ENCODE measurements around the gene DPYD.

Gene DPYD

DNA sequence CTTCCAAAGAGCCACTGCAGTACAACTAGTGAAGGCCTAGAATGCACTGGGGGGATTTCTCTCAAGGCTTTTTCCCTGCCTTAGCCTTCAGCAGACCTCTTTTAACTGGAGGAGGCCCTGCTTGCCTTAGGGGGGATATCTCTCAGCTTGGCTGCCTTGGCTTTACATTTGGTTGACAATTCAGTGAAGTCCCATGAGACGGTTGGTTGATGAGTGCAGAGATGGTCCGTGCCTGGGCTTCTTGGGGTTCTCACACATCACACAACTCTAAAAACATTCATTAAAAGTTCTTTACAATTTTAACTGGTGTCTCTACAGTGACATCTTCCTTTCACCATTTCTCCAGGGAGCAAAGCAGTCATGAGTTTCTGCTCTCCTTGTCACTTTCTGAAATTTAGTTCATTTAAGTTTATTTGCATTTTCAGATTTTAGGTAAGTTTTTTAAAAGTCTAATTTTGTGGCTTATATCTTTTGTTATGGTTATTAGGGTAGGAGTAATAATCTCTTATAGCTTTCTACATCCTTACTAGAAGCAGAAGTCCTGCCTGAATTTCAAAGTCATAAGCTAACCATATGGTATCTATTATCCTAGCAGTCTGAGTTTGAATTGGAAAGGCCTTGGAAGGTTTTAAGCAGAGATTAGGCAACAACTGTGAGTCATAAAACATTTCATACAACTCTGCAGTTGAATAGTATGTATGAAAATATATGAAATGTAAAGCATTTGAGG lies 487.6 kb downstream of the DPYD start:
- DNase-seq (ENCODE audit: low spot score): no peak

DNA sequence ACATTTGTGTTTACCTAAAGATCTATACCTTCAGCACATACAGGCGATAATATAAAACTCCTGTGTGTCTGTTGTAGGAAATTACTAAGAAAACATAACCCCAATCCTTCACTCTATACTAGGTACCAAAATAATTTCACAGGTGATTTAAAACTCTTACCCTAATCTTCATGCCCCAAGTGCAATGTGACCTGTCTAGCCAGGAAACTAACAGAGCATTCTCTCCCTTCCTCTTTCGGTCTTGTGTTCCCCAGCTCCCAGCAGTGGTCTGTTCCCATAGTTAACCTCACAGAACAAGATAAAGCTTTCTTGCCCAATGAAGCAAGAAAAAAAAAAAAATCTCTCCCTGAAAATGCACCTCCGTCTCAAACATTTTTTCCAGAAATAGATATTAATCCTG lies 493.5 kb downstream of the DPYD start:
- no peak for DNase-seq (ENCODE audit: low spot score)

DNA sequence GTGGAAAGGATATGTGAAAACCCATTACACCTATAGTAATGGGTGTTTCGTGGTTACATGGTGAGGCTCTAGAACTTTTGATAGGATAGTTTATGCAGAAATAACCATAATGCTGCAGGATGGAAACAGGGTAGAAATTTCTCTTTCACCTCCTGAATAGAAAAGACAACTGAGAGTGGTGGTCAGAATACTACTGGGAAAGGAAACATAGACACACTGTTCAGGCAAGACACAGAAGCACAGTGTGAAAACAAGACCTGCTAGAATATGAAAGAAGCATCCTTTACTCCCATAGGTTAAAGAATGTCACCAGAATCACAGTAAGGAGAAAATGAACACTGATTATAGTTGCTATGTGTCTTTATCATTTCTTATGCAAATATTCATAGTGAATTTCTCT lies 496.6 kb downstream of the DPYD start:
- no peak for DNase-seq (ENCODE audit: low spot score)

DNA sequence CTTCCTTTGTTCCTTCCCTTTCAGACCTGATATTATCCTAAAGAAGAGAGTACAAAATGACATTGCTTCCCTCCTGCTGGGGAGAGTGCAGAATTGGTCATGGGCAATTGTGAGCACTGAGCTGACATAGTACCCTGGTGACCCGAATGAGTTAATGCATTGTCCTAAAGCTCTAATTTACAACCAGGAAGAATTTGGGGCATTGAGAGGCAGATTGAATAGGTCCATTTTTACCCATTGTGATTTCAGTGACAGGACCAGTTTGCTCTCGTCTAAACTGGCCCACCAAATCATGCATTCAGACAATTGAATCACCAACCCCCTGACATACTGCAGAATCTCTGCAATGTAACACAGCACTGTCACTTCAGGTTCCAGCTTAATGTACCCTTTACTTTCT lies 497.4 kb downstream of the DPYD start:
- DNase-seq (ENCODE audit: low spot score): no peak

DNA sequence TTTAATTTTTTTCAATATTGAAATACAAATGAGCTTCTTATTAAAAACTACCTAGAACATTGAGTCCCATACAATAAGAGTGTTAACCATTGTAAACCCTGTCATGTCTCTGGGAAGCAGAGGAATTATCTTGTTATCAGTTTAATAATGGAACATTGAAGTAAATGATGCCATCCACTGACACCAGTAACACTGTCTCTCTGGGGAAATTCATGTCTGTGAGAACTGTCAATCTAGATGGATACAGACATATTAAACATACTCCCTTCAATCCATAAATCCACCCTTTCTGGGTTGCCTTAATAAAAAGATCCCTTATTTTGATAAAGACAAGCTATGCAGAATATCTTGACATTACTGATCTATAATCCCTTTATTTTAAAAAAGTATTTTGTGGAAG lies 503.2 kb downstream of the DPYD start:
- no peak for DNase-seq (ENCODE audit: low spot score)

DNA sequence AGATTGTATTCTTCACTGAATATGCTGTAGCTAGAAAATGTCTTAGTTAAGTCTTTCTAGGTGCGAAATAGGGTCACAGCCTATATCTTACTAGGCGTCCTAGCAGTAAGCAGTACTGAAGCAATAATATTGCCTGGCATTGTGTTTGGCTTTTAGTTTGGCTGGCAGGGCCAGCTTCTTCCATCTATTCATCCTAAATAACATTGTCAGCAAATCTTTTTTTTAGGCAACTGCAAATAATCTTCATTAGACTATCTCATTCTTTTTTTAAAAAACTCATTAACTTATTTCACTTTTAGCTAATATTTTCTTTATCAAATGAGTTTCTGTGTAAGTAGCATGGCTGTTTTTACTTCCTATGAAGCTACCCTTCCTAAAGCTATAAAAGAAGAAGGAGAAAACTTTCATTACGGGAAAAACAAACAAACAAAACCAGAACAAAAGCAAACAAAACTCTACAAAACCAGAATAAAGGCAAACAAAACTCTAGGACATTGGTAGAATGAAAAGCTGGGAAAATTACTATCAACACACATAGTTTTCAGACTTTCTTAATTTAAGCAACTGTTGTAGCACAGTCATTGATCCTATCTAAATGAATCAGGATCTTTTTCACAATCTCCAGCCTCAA lies 506.0 kb downstream of the DPYD start:
- no peak for DNase-seq (ENCODE audit: low spot score)

DNA sequence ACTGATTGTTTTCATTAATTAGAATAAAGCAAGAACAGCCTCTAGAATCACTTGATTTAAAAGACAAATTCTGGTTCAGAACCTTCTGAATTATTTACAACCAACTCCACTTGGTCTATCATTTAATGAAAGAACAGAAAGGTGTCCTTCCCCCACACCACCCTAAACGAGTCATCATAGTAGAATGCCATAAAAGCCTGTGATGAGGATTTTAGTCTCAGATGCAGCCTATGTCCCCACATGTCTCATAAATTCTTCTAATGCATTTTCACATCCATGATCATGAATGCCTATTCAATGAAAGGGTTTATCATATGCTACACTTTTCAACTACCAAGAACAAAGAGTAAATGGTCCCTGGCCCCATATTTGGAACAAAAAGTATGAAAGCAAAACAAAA lies 508.1 kb downstream of the DPYD start:
- DNase-seq (ENCODE audit: low spot score): no peak

DNA sequence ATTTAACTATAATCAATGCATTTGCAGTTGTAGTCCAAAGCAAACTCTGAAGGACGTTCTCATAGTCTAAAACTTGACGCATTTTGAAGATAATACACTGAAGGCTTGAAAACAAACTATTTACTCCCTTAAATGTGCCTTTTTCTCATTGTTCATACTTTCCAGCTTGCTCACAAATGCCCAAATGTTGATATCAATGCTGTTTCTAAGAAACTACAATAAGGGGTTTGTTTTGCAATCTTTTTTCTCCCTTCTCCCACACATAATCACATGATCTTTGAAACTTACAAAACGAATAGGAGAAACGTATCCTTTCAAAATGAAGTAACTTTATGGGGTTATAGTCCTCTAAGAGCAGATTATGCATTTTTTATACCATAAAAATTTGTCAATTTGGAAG lies 508.7 kb downstream of the DPYD start:
- no peak for DNase-seq (ENCODE audit: low spot score)

DNA sequence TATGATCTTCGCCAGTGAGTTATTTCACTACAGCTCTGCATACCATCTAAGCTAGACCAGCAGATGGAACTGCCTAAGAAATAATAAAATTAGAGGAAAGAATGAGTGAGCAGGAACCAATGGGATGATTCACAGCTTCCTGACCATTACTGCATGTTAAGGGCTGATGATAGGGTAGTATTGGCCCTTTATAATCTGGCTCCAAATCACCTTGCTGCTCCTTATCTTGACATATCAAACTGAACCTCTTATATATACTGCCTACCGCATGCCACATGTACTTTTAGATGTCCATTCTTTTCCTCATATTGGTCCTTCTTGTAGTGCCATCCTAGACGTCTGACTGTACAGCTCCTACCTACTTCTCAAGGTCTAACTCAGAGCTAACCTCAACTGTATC lies 524.4 kb downstream of the DPYD start:
- no peak for DNase-seq (ENCODE audit: low spot score)

DNA sequence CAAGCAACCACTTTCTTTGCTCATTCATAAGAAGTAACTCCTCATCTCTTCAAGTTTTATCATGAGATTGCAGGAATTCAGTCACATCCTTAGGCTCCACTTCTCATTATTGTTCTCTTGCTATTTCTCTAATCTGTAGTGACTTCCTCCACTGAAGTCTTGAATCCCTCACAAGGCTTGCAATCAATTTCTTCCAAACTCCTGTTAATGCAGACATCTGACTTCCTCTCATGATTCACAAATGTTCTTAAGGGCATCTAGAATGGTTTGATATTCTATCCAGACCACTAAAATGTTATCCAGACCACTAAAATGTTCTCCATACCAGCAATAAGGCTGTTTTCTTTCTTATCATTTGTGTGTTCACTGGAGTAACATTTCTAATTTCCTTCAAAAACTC lies 528.1 kb downstream of the DPYD start:
- DNase-seq (ENCODE audit: low spot score): no peak

DNA sequence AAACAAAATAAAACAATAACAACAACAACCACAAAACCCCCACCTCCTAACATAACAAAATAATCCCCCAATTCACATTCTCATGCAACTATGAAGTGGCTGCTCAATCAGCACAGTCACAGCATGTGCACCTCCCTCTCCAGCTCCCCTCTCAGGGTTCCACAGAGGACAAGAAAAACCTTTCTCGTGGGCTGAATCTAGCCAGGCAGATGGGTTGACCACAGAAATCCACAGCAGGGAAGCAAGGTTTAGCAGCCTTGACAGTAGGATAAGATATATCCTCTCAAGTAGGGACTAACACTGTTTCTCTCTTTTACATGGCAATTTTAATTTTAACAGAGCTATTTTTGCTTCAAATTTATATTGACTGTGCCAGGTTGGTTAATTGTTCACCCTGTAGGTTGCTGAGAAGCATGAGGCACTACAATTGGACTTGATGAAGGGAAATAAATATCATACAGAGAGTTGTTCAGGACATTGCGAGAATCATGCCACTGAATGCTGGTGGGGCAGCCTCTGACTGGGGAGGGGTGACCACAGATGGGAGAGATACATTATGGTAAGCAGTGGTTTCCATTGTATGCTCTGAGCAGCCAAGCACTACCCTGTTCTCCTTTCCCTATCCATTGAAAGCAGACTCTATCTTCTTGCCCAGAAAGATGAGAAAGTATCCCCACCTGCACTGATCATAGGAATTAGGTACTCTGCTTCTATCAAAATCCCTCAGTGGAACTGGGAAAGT lies 535.1 kb downstream of the DPYD start:
- DNase-seq (ENCODE audit: low spot score): no peak

DNA sequence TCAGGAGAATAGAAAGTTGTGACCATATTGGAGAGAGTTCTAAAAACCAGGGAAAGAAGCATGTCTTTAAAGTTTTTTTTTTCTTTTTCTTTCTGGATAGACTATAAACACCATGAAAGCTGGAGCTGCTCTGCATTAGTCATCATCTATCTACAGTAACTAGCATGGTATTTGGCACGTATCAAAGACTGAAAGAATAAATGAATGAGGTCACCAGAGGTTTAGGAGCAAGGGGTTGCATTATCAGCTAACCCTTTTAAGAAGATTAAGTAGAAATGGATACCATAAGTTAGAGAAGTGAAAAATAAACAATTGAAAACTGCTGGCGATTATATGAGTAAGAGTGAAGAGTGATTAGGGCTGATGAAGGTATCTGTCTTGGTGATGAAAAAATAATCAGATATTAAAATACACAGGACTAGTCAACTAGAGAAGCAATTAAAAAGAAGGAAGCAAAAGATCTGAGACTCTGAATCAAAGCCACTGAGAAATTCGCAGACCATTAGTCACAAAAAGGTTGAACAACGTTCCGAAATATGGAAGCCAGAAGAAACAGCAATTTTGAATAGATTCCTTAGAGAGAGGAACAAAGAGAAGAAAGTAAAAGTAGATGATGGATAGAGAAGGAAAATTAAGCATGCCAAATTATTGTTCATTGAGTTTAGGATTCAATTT lies 536.4 kb downstream of the DPYD start:
- no peak for DNase-seq (ENCODE audit: low spot score)

DNA sequence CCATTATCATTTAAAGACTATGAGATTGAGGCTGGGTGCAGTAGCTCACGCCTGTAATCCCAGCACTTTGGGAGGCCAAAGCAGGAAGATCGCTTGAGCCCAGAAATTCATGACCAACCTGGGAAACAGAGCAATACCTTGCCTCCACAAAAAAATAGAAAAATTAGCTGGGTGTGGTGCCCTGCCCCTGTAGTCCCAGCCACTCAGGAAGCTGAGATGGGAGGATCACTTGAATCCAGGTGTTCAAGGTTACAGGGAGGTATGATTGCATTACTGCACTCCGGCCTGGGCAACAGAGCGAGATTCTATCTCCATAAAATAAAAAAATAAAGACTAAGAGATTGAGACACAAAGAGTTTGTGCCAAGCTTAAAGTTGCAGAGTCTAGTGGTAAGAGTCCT lies 537.0 kb downstream of the DPYD start:
- no peak for DNase-seq (ENCODE audit: low spot score)

DNA sequence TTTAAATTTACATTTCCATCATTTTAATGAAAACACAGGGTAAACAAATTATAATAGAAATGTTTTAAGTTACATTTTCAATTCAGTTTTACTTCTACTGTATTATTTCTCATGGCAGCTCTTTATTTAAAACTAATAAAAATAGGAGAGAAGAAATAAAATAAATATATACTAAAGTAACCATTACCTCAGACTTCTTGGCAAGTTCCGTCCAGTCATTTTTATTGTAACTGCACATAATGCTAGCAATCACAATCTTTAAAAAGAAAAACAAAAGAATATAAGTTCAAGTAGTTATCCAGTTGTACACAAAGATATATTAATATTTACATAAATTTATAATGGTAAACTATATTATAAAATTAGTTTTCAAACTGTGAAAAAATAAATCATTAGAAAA lies 538.6 kb downstream of the DPYD start:
- no peak for DNase-seq (ENCODE audit: low spot score)

DNA sequence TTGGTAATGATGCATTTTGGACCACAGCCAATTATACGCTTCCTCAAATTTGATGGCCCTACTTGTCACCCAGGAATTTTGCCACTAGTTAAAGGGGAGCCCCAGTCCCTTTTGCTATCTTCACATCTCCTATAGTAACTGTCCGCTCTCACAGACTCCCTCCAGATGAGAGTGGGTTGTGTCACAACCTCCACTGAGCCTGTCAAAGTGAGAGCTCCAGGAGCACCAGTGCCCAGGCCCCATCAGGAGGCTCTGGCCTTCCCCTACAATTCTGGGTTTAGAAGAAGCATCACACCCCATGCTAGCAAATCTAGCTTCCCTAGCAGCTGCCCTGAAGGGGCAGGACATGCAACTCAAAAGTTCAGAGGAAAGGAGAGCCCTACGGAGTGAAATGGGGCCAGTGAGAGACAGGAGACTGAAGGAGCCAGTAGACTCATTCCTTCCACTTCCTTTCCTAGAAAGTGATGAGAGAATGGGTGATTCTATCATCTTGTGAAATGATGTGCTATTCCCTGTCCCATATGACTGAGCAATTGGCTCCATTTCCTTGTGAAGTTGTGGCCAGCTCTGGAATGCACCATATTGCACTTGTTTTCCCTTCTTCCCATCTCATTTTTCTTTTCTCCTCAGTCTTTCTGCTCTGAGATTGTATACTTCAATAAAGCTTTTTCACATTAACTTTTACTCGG lies 541.3 kb downstream of the DPYD start:
- DNase-seq (ENCODE audit: low spot score): no peak

DNA sequence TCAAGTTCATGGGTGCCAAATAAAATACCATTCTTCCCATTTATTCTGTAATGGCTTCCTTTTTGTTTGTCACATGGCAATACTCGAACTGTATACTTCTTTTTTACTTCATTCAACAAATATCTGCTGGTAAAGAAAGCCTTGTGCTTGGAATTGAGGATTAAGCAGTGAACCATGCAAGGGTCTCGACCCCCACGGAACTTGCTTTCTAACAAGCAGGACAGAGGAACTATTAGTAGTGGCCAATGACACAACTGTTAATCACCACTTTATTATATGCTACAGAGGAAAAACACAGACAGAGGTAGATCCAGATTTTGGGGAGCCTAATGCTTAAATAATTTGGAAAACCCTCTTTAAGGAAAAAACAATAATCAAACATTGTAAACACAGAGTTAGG lies 542.2 kb downstream of the DPYD start:
- no peak for DNase-seq (ENCODE audit: low spot score)

DNA sequence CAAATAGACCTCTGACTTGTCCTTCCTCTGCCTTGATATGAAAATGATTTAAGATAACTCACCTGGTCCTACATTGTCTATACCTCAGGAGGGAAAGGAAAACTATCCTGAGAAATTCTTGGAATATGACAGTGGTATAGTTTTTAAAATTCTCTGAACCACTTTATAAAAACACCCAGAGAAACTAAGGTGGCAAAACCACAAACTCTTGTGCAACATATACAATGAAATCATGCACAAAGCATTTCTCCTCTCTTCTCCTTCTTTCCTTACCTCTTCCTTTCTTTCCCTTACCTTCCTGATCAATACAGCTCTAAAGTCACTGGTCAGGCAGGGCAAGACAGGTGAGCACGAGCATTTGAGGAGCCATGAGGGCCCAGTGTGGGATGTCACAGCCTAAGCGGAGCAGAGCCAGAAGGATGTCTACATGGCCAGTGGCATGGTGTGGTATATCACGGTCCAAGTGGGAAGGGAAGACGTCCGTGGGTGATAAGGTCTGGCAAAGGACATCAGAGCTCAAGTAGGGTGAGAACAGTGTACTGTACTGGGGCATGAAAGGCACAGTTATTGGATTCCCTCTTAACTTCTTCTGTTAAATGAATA lies 543.3 kb downstream of the DPYD start:
- no peak for DNase-seq (ENCODE audit: low spot score)

DNA sequence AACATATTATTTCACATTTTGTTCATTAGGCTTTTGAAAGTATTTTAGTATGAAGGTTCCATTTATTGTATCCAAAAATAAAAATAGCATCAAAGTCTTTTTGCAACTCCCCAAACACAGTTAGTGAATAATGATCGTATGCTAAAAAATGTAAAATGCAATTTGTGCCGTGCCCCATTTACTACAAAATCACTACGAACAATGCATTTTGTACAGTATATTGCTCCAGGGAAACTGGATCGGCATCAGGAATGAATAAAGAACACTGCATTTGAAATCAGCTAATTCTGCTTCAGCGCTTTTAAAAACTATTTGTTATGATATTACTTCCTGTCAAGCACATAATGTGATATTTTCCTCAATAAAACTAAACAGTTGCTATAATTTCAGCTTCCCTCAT lies 547.8 kb downstream of the DPYD start:
- DNase-seq (ENCODE audit: low spot score): no peak

DNA sequence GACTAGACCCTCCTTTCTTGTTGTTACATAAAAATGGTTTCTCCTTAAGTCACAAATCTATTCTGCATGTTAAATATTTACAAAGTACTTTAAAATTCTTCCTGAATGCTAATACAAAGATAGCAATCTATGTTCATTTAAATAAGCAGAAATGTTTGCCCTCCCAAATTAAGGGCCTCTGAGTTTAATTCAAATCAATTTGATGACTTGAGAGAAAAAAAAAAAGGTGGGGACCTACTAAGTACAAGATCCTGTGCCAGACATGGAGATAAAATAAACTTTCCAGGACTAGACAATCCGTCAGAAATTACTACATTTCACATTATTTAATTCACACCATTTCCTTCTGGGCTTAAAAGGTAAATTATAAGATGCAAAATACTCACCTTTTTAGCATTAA lies 548.3 kb downstream of the DPYD start:
- DNase-seq (ENCODE audit: low spot score): no peak

DNA sequence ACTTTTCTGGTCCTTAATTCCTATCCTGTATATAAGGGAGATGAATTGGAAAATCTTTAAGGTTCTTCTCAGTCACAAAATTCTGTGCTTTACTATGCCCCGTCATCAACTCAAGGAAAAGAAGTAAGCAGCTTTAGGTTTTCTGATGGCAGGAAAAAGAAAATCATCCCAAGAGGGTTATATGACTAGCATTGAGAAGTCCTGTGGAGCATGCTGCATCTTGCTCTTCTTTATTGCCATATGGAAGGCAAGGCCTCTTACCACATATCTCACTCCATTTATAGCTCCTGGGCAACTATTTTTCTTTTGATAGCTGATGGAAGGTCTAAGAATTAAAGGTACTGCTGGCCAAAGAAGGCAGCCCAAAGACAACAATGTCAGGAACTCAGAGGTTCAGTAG lies 552.5 kb downstream of the DPYD start:
- no peak for DNase-seq (ENCODE audit: low spot score)

DNA sequence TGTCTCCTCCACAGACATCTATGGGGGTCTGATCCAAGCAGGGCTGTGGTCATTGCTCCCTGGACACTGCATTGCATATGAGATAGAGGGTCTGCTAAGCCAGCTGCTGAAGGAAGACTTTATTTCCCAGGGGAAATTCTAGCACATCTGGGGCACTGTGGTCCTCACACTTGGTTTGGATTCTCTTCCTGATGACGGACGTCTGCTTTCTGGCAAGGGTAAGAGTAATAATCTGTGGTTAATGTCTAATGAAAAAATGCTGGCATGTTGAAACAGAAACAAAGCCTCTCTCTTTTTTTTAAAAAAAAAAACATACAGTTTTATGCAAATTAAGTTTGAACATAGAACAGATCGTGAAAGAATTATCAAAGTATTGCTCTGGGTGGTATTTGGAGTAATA lies 553.9 kb downstream of the DPYD start:
- DNase-seq (ENCODE audit: low spot score): no peak

DNA sequence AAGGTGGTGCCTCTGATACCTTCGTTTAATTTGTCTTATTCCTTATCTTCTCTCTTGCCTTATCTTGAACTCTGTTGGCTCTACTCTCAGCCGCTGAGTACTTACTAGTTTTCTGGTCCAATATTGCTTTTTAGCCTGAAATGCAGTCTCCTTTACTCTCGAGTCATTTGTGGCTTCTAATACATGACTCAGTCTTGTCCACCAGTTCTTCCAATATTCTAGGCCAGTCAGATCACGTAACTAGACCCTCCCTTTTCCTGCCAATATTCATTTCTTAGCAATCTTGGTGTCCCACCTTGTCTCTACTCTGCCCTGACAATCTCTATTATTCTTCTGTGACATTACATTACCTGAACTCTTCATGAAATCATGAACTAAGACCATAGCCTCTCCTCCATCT lies 555.8 kb downstream of the DPYD start:
- DNase-seq (ENCODE audit: low spot score): no peak

All from kidney capillary endothelial cell (primary cell).